HEK293T (cell line): ENCODE results near the gene NAV2.

ENCODE experiments used
- ARNT ChIP-seq: fragments of 450-650 bp; IDR thresholded peaks from 2 replicates; pipeline ENCODE4 v1.6.1; 2017; ENCODE audit warnings: mild to moderate bottlenecking
- ELF4 ChIP-seq: fragments of 450-650 bp; IDR thresholded peaks from 2 replicates; pipeline ENCODE4 v1.6.1; 2017; ENCODE audit warnings: antibody characterized with exemption
- FOXK2 ChIP-seq: fragments of 450-650 bp; IDR thresholded peaks from 2 replicates; pipeline ENCODE4 v1.6.1; 2016; ENCODE audit warnings: mild to moderate bottlenecking
- HDGF ChIP-seq: fragments of 450-650 bp; IDR thresholded peaks from 2 replicates; pipeline ENCODE4 v1.6.1; 2017; ENCODE audit warnings: antibody characterized with exemption, borderline replicate concordance
- L3MBTL2 ChIP-seq: fragments of 450-650 bp; conservative IDR thresholded peaks from 2 replicates; pipeline ENCODE4 v1.6.1; 2016; ENCODE audit warnings: mild to moderate bottlenecking
- SP1 ChIP-seq: fragments of 450-650 bp; IDR thresholded peaks from 2 replicates; pipeline ENCODE4 v1.6.1; 2017

GRCh38 chr11:20070459-20070858, 357.8 kb downstream of the NAV2 start:
- peak; percentile 47; the same call in 1 of the 2 replicates for TF ChIP-seq ARNT
- TF ChIP-seq HDGF, result no peak
- no peak for TF ChIP-seq ELF4
- TF ChIP-seq L3MBTL2, result 0 out of 2 replicates have a peak, but pooled peaks have one; percentile 5
- TF ChIP-seq SP1, result no peak
- no peak for TF ChIP-seq FOXK2
